ENCODE measurements around the gene KNL1.

KNL1 gene

GRCh38 chr15:40550341-40551037 is 43.6 kb upstream of the KNL1 start:
- no peak for DNase-seq
- Mint-ChIP-seq H3K4me3 (no peak overlapping the region), H3K36me3 (ENCODE audit: low read depth) (peaks cover 30% of the 10 kb centered on the region), H3K4me1 (peaks cover 32% of the 10 kb centered on the region), H3K27ac (no peak overlapping the region), H3K9me3 (no peaks in the 10 kb centered on the region), H3K27me3 (ENCODE audit: low read depth, poor library complexity) (peaks cover 2% of the 10 kb centered on the region)
- TF ChIP-seq CTCF (IDR thresholded peaks at IDR 0.05) = no peak

- Mint-ChIP-seq H3K36me3 (ENCODE audit: low read depth) (peaks cover 50% of the 10 kb centered on the region), H3K27ac (peak overlapping the region; percentile 84), H3K27me3 (ENCODE audit: low read depth, poor library complexity) (peaks cover 2% of the 10 kb centered on the region), H3K4me1 (peaks cover 47% of the 10 kb centered on the region), H3K4me3 (peak overlapping the region; percentile 19), H3K9me3 (no peaks in the 10 kb centered on the region)
- DNase-seq = no peak
- TF ChIP-seq CTCF (IDR thresholded peaks at IDR 0.05) = no peak
These were observed 39.9 kb upstream of the KNL1 start for GRCh38 chr15:40554161-40554525.

GRCh38 chr15:40555876-40556275 is 38.2 kb upstream of the KNL1 start:
- H3K27ac Mint-ChIP-seq = no peak overlapping the region
- peaks cover 45% of the 10 kb centered on the region for H3K4me1 Mint-ChIP-seq
- no peak overlapping the region for H3K4me3 Mint-ChIP-seq
- peaks cover 49% of the 10 kb centered on the region for H3K36me3 Mint-ChIP-seq (ENCODE audit: low read depth)
- DNase-seq = no peak
- no peak for TF ChIP-seq CTCF (IDR thresholded peaks at IDR 0.05)
- peaks cover 2% of the 10 kb centered on the region for H3K27me3 Mint-ChIP-seq (ENCODE audit: low read depth, poor library complexity)
- no peaks in the 10 kb centered on the region for H3K9me3 Mint-ChIP-seq

- Mint-ChIP-seq H3K9me3 (no peaks in the 10 kb centered on the region), H3K27me3 (ENCODE audit: low read depth, poor library complexity) (no peaks in the 10 kb centered on the region), H3K4me1 (peaks cover 38% of the 10 kb centered on the region), H3K27ac (peak overlapping the region; percentile 3), H3K4me3 (no peak overlapping the region), H3K36me3 (ENCODE audit: low read depth) (peaks cover 58% of the 10 kb centered on the region)
- no peak for TF ChIP-seq CTCF (IDR thresholded peaks at IDR 0.05)
- DNase-seq = no peak
These were observed 34.9 kb upstream of the KNL1 start for GRCh38 chr15:40558952-40559742.

- H3K27ac Mint-ChIP-seq = no peak overlapping the region
- H3K4me1 Mint-ChIP-seq = peaks cover 47% of the 10 kb centered on the region
- peaks cover 8% of the 10 kb centered on the region for H3K27me3 Mint-ChIP-seq (ENCODE audit: low read depth, poor library complexity)
- H3K9me3 Mint-ChIP-seq = no peaks in the 10 kb centered on the region
- DNase-seq = no peak
- peak overlapping the region; percentile 30 for H3K4me3 Mint-ChIP-seq
- H3K36me3 Mint-ChIP-seq (ENCODE audit: low read depth) = peaks cover 33% of the 10 kb centered on the region
- no peak for TF ChIP-seq CTCF (IDR thresholded peaks at IDR 0.05)
These were observed 31.4 kb upstream of the KNL1 start for GRCh38 chr15:40562691-40563090.
